Measurements from ENCODE around the gene CIITA. TPM values are rescaled to one million over a fixed set of nuclear protein-coding genes. Genes with fewer than 3 reads are reported as not detected.

Gene CIITA
- total and polyA plus RNA-seq, 9 of the 15 experiments (the other 6 are each of a cell fraction or from before 2014, with no cell fraction given) = 0.01 to 0.20 (median 0.11) TPM; not detected in 4

- TF ChIP-seq FOXP4 (CRISPR knock-in tag; IDR thresholded peaks at IDR 0.05; ENCODE audit: borderline replicate concordance) (no peak), CXXC5 (CRISPR knock-in tag; IDR thresholded peaks at IDR 0.05) (0 out of 2 replicates have a peak, but pooled peaks have one; percentile 8), RCOR1 (IDR thresholded peaks at IDR 0.05; ENCODE audit: borderline replicate concordance in 1 of 2, low read depth in 2 of 2, low read length in 2 of 2) (0 out of 4 replicates have a peak, but pooled peaks of 1 of the 2 experiments have one; percentile 22), MEF2A (IDR thresholded peaks at IDR 0.05; ENCODE audit: control insufficient read depth, low read depth, low read length) (peak; percentile 63; the same call in 1 of the 2 replicates), TAF7 (tag; IDR thresholded peaks at IDR 0.05) (no peak), KAT7 (CRISPR knock-in tag; IDR thresholded peaks at IDR 0.05; ENCODE audit: borderline replicate concordance) (0 out of 2 replicates have a peak, but pooled peaks have one; percentile 46), TFAP4 (CRISPR knock-in tag; IDR thresholded peaks at IDR 0.05; ENCODE audit: borderline replicate concordance) (0 out of 2 replicates have a peak, but pooled peaks have one; percentile 16), PKNOX1 (IDR thresholded peaks at IDR 0.05) (no peak; the same call in 1 of the 2 replicates), ZNF512 (tag; IDR thresholded peaks at IDR 0.05) (0 out of 2 replicates have a peak, but pooled peaks have one; percentile 5), KLF16 (IDR thresholded peaks at IDR 0.05) (no peak), SPI1 (IDR thresholded peaks at IDR 0.05; ENCODE audit: borderline replicate concordance, low read depth, low read length) (0 out of 2 replicates have a peak, but pooled peaks have one; percentile 12), CTCFL (IDR thresholded peaks at IDR 0.05; ENCODE audit: borderline replicate concordance, insufficient read depth, low read depth, low read length, poor library complexity, severe bottlenecking) (no peak), L3MBTL2 (IDR thresholded peaks at IDR 0.05) (peak; percentile 66), GABPA (tag; conservative IDR thresholded peaks at IDR 0.05; ENCODE audit: low read depth) (0 out of 2 replicates have a peak, but pooled peaks have one; percentile 25), DMBX1 (CRISPR knock-in tag; IDR thresholded peaks at IDR 0.05; ENCODE audit: borderline replicate concordance) (peak; percentile 12; the same call in 1 of the 2 replicates)
These were observed 95.9 kb downstream of the CIITA start (continued) for GRCh38 chr16:10972819-10973464.
